H9 (cell line): Measurements from ENCODE around the gene NT5C. TPM values are rescaled to one million over a fixed set of nuclear protein-coding genes. Genes with fewer than 3 reads are reported as not detected.
A peak's percentile ranks its signal among the peaks of the same experiment; 100 is the strongest.

ENCODE experiments used
- DNase-seq: peaks from one replicate; pipeline ENCODE4 v3.0.0-alpha.2; 2017
- H2AFZ ChIP-seq: one replicate; pipeline ENCODE4 v1.6.1; 2013; ENCODE audit warnings: mild to moderate bottlenecking, low read length, control low read depth, moderate library complexity
- H2AK5ac ChIP-seq: 2 replicates; pipeline ENCODE4 v1.6.1; 2013; ENCODE audit warnings: low read length, control low read depth, mixed read lengths; ENCODE audit not compliant: insufficient read length
- H2BK120ac ChIP-seq: one replicate; pipeline ENCODE4 v1.6.1; 2013; ENCODE audit warnings: low read depth, mild to moderate bottlenecking, low read length, control low read depth, inconsistent platforms; ENCODE audit not compliant: poor library complexity, severe bottlenecking
- H2BK12ac ChIP-seq: 2 replicates; pipeline ENCODE4 v1.6.1; 2013; ENCODE audit warnings: low read length, control low read depth, mixed read lengths, low read depth; ENCODE audit not compliant: insufficient read length
- H2BK15ac ChIP-seq: 2 replicates; pipeline ENCODE4 v1.6.1; 2013; ENCODE audit warnings: low read depth, low read length, control low read depth
- H2BK20ac ChIP-seq: one replicate; pipeline ENCODE4 v1.6.1; 2013; ENCODE audit warnings: low read depth, mild to moderate bottlenecking, low read length, control low read depth, inconsistent platforms; ENCODE audit not compliant: poor library complexity, severe bottlenecking
- H2BK5ac ChIP-seq: 2 replicates; pipeline ENCODE4 v1.6.1; 2013; ENCODE audit warnings: low read length, control low read depth, mixed read lengths; ENCODE audit not compliant: insufficient read length
- H3K14ac ChIP-seq: 2 replicates; pipeline ENCODE4 v1.6.1; 2013; ENCODE audit warnings: low read length, control low read depth; ENCODE audit not compliant: insufficient read depth
- H3K18ac ChIP-seq: 2 replicates; pipeline ENCODE4 v1.6.1; 2013; ENCODE audit warnings: low read depth, mild to moderate bottlenecking, mixed read lengths, low read length, control low read depth; ENCODE audit not compliant: insufficient read length
- H3K23ac ChIP-seq: 2 replicates; pipeline ENCODE4 v1.6.1; 2013; ENCODE audit warnings: low read length, control low read depth, mixed read lengths, low read depth; ENCODE audit not compliant: insufficient read length
- H3K23me2 ChIP-seq: 2 replicates; pipeline ENCODE4 v1.6.1; 2013; ENCODE audit warnings: low read depth, mild to moderate bottlenecking, mixed read lengths, low read length, control low read depth; ENCODE audit not compliant: insufficient read length, poor library complexity, severe bottlenecking
- H3K27ac ChIP-seq: 2 replicates; pipeline ENCODE4 v1.5.1; 2013; ENCODE audit warnings: low read length, control low read depth, mixed read lengths, low read depth; ENCODE audit not compliant: insufficient read length
- H3K27me3 ChIP-seq: 2 replicates; pipeline ENCODE4 v1.6.1; 2013; ENCODE audit warnings: low read length, control low read depth, inconsistent platforms; ENCODE audit not compliant: insufficient read depth
- H3K4ac ChIP-seq: 2 replicates; pipeline ENCODE4 v1.6.1; 2013; ENCODE audit warnings: low read depth, mild to moderate bottlenecking, control low read depth, inconsistent platforms, low read length, moderate library complexity
- H3K4me1 ChIP-seq: 2 replicates; pipeline ENCODE4 v1.6.1; 2013; ENCODE audit warnings: low read length, control low read depth, inconsistent platforms; ENCODE audit not compliant: insufficient read depth
- H3K4me2 ChIP-seq: 2 replicates; pipeline ENCODE4 v1.6.1; 2013; ENCODE audit warnings: low read length, control low read depth, mixed read lengths; ENCODE audit not compliant: insufficient read length, insufficient read depth
- H3K56ac ChIP-seq: 2 replicates; pipeline ENCODE4 v1.6.1; 2013; ENCODE audit warnings: low read depth, mild to moderate bottlenecking, mixed read lengths, low read length, control low read depth; ENCODE audit not compliant: insufficient read length
- H3K79me1 ChIP-seq: 2 replicates; pipeline ENCODE4 v1.6.1; 2013; ENCODE audit warnings: low read depth, mild to moderate bottlenecking, moderate library complexity, low read length, control low read depth, inconsistent platforms; ENCODE audit not compliant: insufficient read depth, poor library complexity, severe bottlenecking
- H3K79me2 ChIP-seq: 2 replicates; pipeline ENCODE4 v1.6.1; 2013; ENCODE audit warnings: low read length, control low read depth, inconsistent platforms; ENCODE audit not compliant: insufficient read depth
- H3K9ac ChIP-seq: 2 replicates; pipeline ENCODE4 v1.6.1; 2013; ENCODE audit warnings: low read length, control low read depth, mixed read lengths; ENCODE audit not compliant: insufficient read length; ENCODE audit errors: extremely low read depth
- H3K9me3 ChIP-seq: one replicate; pipeline ENCODE4 v1.6.1; 2013; ENCODE audit warnings: low read depth, low read length, inconsistent platforms; ENCODE audit not compliant: control insufficient read depth
- H3T11ph ChIP-seq: one replicate; pipeline ENCODE4 v1.6.1; 2013; ENCODE audit warnings: mild to moderate bottlenecking, low read length, control low read depth, inconsistent platforms
- H4K20me1 ChIP-seq: one replicate; pipeline ENCODE4 v1.6.1; 2013; ENCODE audit not compliant: control insufficient read depth, insufficient read length, insufficient read depth
- H4K5ac ChIP-seq: 2 replicates; pipeline ENCODE4 v1.6.1; 2013; ENCODE audit warnings: low read depth, mild to moderate bottlenecking, mixed read lengths, low read length, control low read depth; ENCODE audit not compliant: insufficient read length
- H4K8ac ChIP-seq: replicated peaks from 2 replicates; pipeline ENCODE4 v1.6.1; 2013; ENCODE audit warnings: low read length, control low read depth, mixed read lengths, low read depth; ENCODE audit not compliant: insufficient read length
- H4K91ac ChIP-seq: 2 replicates; pipeline ENCODE4 v1.6.1; 2013; ENCODE audit warnings: low read depth, mild to moderate bottlenecking, moderate library complexity, mixed read lengths, low read length, control low read depth; ENCODE audit not compliant: insufficient read length
- H3K27ac Mint-ChIP-seq, 3 experiments: 2 replicates in 2 of 3; 3 replicates in 1 of 3; pipeline ENCODE4 v1.8.0; 2020 to 2021; ENCODE audit warnings: mixed read lengths in 3 of 3, mild to moderate bottlenecking in 1 of 3, moderate library complexity in 1 of 3
- H3K27me3 Mint-ChIP-seq: 2 replicates; pipeline ENCODE4 v1.8.0; 2021; ENCODE audit warnings: low read depth, mild to moderate bottlenecking, moderate library complexity, mixed read lengths
- H3K36me3 Mint-ChIP-seq, 3 experiments: 2 replicates in 2 of 3; 3 replicates in 1 of 3; pipeline ENCODE4 v1.8.0; 2020 to 2021; ENCODE audit warnings: low read depth in 3 of 3, mixed read lengths in 3 of 3; ENCODE audit not compliant: insufficient read depth in 1 of 3
- H3K4me1 Mint-ChIP-seq, 2 experiments: 2 replicates each; pipeline ENCODE4 v1.8.0; 2020; ENCODE audit warnings: mixed read lengths in 2 of 2
- H3K4me3 Mint-ChIP-seq, 2 experiments: 2 replicates in 1 of 2; 3 replicates in 1 of 2; pipeline ENCODE4 v1.8.0; 2020 to 2021; ENCODE audit warnings: mild to moderate bottlenecking in 2 of 2, mixed read lengths in 2 of 2, moderate library complexity in 1 of 2
- H3K9me3 Mint-ChIP-seq, 2 experiments: 2 replicates in 1 of 2; 3 replicates in 1 of 2; pipeline ENCODE4 v1.8.0; 2020; ENCODE audit warnings: mild to moderate bottlenecking in 2 of 2, mixed read lengths in 2 of 2, moderate library complexity in 1 of 2
- CTCF ChIP-seq: fragments of 200-600 bp; sonication (generic); conservative IDR thresholded peaks from 3 replicates; pipeline ENCODE4 v1.8.0; 2021; ENCODE audit warnings: antibody characterized with exemption, mild to moderate bottlenecking
- WGBS: extraction: QIAGEN DNeasy Blood & Tissue Kit; methylation state at CpG from one replicate; pipeline ENCODE4 v1.1.7; 2013; ENCODE audit warnings: missing lambda C conversion rate, low lambda C conversion rate, mixed read lengths; ENCODE audit not compliant: insufficient read length; ENCODE audit errors: extremely low coverage; 5-methylcytosine and 5-hydroxymethylcytosine counted together
- total RNA-seq: library from RNA; stranded (reverse); gene quantifications from 2 replicates; pipeline ENCODE4 v1.2.1, GENCODE V29; 2021

The NT5C gene
- total RNA-seq, 1 experiment from 2014 or later = 77.7 TPM

DNA sequence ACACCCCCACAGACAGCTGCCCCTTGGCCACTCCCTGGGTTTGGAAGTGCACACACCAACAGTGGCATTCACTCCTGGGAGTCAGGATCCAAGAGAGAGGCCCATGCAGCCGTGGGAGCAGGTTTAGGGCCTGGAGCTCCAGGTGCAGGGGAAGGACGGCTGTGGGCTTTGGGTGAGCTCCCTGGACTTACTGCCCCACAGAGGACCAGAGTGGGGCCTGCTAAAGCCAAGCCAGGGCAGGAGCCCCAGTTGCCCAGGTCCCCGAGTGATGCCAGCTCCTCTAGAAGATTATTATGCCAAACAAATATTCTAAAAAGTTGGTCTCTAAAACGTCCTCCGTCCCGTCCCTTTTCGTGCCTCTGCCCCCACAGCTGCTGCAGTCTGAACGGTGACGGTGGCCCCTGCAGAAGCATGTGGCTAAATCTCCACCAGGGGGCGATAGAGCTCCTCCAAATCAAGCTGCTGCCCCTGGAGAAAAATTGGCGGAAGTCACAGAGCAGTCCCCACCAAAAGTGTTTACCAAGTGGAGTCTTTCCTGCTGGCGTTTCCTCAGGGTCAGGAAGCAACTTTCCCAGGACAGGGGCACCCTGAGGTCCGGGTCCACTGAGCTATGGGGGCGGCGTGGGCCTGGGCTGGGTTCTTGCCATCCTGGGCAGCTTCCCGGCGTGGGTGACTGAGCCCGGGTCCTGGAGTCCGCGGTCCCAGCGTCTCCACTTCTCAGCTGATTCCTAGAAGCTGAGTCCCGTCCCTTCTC is 17.6 kb downstream of the NT5C start:
- H2BK15ac ChIP-seq = no peak overlapping the region
- no peak overlapping the region for H3K9ac ChIP-seq
- H4K8ac ChIP-seq = no peak overlapping the region
- no peak overlapping the region for H3K4me2 ChIP-seq
- WGBS = no CpG with 5 or more reads among the region's 22 CpGs
- no peak overlapping the region for H3K18ac ChIP-seq
- H2BK5ac ChIP-seq = no peak overlapping the region
- no peak overlapping the region for H2AK5ac ChIP-seq
- no peaks in the 10 kb centered on the region for H3K27me3 ChIP-seq
- H3T11ph ChIP-seq = no peak overlapping the region
- no peak overlapping the region for H3K14ac ChIP-seq
- H4K20me1 ChIP-seq = no peaks in the 10 kb centered on the region
- no peak overlapping the region for H3K23ac ChIP-seq
- H4K91ac ChIP-seq = no peak overlapping the region
- no peak overlapping the region for H3K27ac ChIP-seq
- no peak overlapping the region for H2BK12ac ChIP-seq
- Mint-ChIP-seq H3K4me1 (peaks cover 16 to 17% of the 10 kb centered on the region in 2 experiments), H3K9me3 (no peaks in the 10 kb centered on the region), H3K27ac (peak overlapping the region; percentile 14 to 94 (median 90); a peak in 5 of 7 replicates), H3K4me3 (peak overlapping the region in 1 of 2 experiments; percentile 65; a peak in 1 of 5 replicates), H3K36me3 (peaks cover 9 to 38% (median 23%) of the 10 kb centered on the region in 3 experiments; a peak in 6 of 7 replicates), H3K27me3 (no peaks in the 10 kb centered on the region; the same call in 1 of the 2 replicates)
- peaks cover 6% of the 10 kb centered on the region for H3K79me1 ChIP-seq
- peak; percentile 96 for TF ChIP-seq CTCF
- peak; percentile 95 for DNase-seq
- H3K4me1 ChIP-seq = no peaks in the 10 kb centered on the region
- no peak overlapping the region for H2BK20ac ChIP-seq
- peaks cover 5% of the 10 kb centered on the region for H3K23me2 ChIP-seq
- no peak overlapping the region for H4K5ac ChIP-seq
- no peak overlapping the region for H3K4ac ChIP-seq
- H3K9me3 ChIP-seq = no peaks in the 10 kb centered on the region
- no peak overlapping the region for H2BK120ac ChIP-seq
- H2AFZ ChIP-seq = no peak overlapping the region
- no peaks in the 10 kb centered on the region for H3K79me2 ChIP-seq
- no peak overlapping the region for H3K56ac ChIP-seq
